ENCODE data around the gene OR51M1. TPM values are rescaled to one million over a fixed set of nuclear protein-coding genes. Genes with fewer than 3 reads are reported as not detected.
"Not testable (repeated sequence)": the region's sequence is repeated elsewhere in the genome, so short reads cannot be mapped to it uniquely, and the experiment has no call there.

OR51M1 gene
- total RNA-seq, 1 experiment from 2014 or later, result not detected

DNA sequence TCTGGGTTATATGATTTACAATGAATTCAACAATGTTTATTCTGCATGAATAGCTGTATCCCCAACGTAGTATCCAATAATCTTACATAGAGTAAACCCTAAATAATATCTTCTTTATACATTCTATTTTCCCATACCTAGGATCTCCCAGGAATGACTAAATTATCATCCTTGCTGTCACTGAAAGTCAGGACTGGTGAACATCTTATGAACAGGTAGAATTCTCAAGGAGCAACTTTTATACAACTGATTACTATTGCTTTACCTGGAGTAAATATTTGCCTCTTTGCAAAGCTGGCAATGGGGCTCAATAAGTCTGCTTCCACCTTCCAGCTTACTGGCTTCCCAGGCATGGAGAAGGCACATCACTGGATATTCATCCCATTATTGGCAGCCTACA, 32.4 kb upstream of the OR51M1 start, which contains the start of gene OR51B6:
Gene OR51B6 (plus strand): TSS at position 301 of the 400 bp plus-strand sequence. CDS start 0 bp downstream, at position 301.
- intact Hi-C loops (cut with micrococcal nuclease; ENCODE audit: unreplicated experiment), result no loop called here
- H3K4me1 ChIP-seq (ENCODE audit: control insufficient read depth, insufficient read depth, low read length), result no peaks in the 10 kb centered on the region
- ATAC-seq, result no peak
- TF ChIP-seq, protein P1, sequence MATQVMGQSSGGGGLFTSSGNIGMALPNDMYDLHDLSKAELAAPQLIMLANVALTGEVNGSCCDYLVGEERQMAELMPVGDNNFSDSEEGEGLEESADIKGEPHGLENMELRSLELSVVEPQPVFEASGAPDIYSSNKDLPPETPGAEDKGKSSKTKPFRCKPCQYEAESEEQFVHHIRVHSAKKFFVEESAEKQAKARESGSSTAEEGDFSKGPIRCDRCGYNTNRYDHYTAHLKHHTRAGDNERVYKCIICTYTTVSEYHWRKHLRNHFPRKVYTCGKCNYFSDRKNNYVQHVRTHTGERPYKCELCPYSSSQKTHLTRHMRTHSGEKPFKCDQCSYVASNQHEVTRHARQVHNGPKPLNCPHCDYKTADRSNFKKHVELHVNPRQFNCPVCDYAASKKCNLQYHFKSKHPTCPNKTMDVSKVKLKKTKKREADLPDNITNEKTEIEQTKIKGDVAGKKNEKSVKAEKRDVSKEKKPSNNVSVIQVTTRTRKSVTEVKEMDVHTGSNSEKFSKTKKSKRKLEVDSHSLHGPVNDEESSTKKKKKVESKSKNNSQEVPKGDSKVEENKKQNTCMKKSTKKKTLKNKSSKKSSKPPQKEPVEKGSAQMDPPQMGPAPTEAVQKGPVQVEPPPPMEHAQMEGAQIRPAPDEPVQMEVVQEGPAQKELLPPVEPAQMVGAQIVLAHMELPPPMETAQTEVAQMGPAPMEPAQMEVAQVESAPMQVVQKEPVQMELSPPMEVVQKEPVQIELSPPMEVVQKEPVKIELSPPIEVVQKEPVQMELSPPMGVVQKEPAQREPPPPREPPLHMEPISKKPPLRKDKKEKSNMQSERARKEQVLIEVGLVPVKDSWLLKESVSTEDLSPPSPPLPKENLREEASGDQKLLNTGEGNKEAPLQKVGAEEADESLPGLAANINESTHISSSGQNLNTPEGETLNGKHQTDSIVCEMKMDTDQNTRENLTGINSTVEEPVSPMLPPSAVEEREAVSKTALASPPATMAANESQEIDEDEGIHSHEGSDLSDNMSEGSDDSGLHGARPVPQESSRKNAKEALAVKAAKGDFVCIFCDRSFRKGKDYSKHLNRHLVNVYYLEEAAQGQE (IDR thresholded peaks at IDR 0.05; ENCODE audit: insufficient read depth in 1 of 2, low read depth in 2 of 2, low read length in 1 of 2), result no peak
- no peak for TF ChIP-seq TCF7L2 (IDR thresholded peaks at IDR 0.05; ENCODE audit: low read depth, low read length)
- no peak within 1 kb of the TSS for H3K4me3 ChIP-seq (ENCODE audit: low read depth in 2 of 2, low read length in 2 of 2)
- BruUV-seq (replicated peaks), result no TSS peak
- H3K9me3 ChIP-seq (ENCODE audit: control insufficient read depth, insufficient read depth, low read depth, low read length), result no peaks in the 10 kb centered on the region
- ChIA-PET CTCF (no interaction called here), POLR2A (no interaction called here)
- in situ Hi-C loops (cut with HindIII; ENCODE audit: low pct_unique_long_range_greater_than_20kb, low sequenced_read_pairs), result no loop called here
- no peaks in the 10 kb centered on the region for H3K36me3 ChIP-seq (ENCODE audit: control insufficient read depth, insufficient read depth, low read length)
- no peak for DNase-seq (ENCODE audit: low read depth, low spot score)
- no peak within 1 kb of the TSS for H3K27ac ChIP-seq (ENCODE audit: low read length)
- H3K27me3 ChIP-seq (ENCODE audit: control insufficient read depth, insufficient read depth, low read length), result no peaks in the 10 kb centered on the region; the same call in 1 of the 2 replicates

GRCh38 chr11:5356031-5356430, 27.6 kb upstream of the OR51M1 start:
- POLR2A ChIA-PET; H3K9me3 ChIP-seq (ENCODE audit: control insufficient read depth, insufficient read depth, low read depth, low read length); ATAC-seq; DNase-seq (ENCODE audit: low read depth, low spot score); in situ Hi-C loops (cut with HindIII; ENCODE audit: low pct_unique_long_range_greater_than_20kb, low sequenced_read_pairs); intact Hi-C loops (cut with micrococcal nuclease; ENCODE audit: unreplicated experiment); H3K27ac ChIP-seq (ENCODE audit: low read length); H3K4me3 ChIP-seq (ENCODE audit: low read depth in 2 of 2, low read length in 2 of 2); BruUV-seq (replicated peaks); CTCF ChIA-PET; H3K4me1 ChIP-seq (ENCODE audit: control insufficient read depth, insufficient read depth, low read length); H3K36me3 ChIP-seq (ENCODE audit: control insufficient read depth, insufficient read depth, low read length); H3K27me3 ChIP-seq (ENCODE audit: control insufficient read depth, insufficient read depth, low read length): not testable (repeated sequence)

- no TSS peak for BruUV-seq (replicated peaks)
- ATAC-seq (no peak), DNase-seq (ENCODE audit: low read depth, low spot score) (no peak)
- intact Hi-C loops (cut with micrococcal nuclease; ENCODE audit: unreplicated experiment) (no loop called here), in situ Hi-C loops (cut with HindIII; ENCODE audit: low pct_unique_long_range_greater_than_20kb, low sequenced_read_pairs) (no loop called here)
- Histone ChIP-seq H3K4me3 (ENCODE audit: low read depth in 2 of 2, low read length in 2 of 2) (no peak overlapping the region), H3K4me1 (ENCODE audit: control insufficient read depth, insufficient read depth, low read length) (no peaks in the 10 kb centered on the region), H3K27me3 (ENCODE audit: control insufficient read depth, insufficient read depth, low read length) (no peaks in the 10 kb centered on the region; the same call in 1 of the 2 replicates), H3K36me3 (ENCODE audit: control insufficient read depth, insufficient read depth, low read length) (no peaks in the 10 kb centered on the region), H3K9me3 (ENCODE audit: control insufficient read depth, insufficient read depth, low read depth, low read length) (no peaks in the 10 kb centered on the region), H3K27ac (ENCODE audit: low read length) (no peak overlapping the region)
- TF ChIP-seq, protein P2, sequence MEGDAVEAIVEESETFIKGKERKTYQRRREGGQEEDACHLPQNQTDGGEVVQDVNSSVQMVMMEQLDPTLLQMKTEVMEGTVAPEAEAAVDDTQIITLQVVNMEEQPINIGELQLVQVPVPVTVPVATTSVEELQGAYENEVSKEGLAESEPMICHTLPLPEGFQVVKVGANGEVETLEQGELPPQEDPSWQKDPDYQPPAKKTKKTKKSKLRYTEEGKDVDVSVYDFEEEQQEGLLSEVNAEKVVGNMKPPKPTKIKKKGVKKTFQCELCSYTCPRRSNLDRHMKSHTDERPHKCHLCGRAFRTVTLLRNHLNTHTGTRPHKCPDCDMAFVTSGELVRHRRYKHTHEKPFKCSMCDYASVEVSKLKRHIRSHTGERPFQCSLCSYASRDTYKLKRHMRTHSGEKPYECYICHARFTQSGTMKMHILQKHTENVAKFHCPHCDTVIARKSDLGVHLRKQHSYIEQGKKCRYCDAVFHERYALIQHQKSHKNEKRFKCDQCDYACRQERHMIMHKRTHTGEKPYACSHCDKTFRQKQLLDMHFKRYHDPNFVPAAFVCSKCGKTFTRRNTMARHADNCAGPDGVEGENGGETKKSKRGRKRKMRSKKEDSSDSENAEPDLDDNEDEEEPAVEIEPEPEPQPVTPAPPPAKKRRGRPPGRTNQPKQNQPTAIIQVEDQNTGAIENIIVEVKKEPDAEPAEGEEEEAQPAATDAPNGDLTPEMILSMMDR (IDR thresholded peaks at IDR 0.05), result no peak
- TF ChIP-seq SIN3A (IDR thresholded peaks at IDR 0.05; ENCODE audit: borderline replicate concordance, insufficient read depth, low read depth, low read length), result no peak
- ChIA-PET CTCF (no interaction called here), POLR2A (no interaction called here)
Measured at GRCh38 chr11:5362017-5362625, 21.5 kb upstream of the OR51M1 start.

Data from Panc1 (cell line).